SH-SY5Y (cell line): ENCODE measurements around the gene UTP15.

Experiments
- GATA2 ChIP-seq: IDR thresholded peaks from 2 replicates; pipeline ENCODE4 v1.6.1; 2011; ENCODE audit warnings: mild to moderate bottlenecking, low read depth, low read length
- GATA3 ChIP-seq: IDR thresholded peaks from 2 replicates; pipeline ENCODE4 v1.6.1; 2011; ENCODE audit warnings: low read depth, mild to moderate bottlenecking, low read length, moderate library complexity

DNA sequence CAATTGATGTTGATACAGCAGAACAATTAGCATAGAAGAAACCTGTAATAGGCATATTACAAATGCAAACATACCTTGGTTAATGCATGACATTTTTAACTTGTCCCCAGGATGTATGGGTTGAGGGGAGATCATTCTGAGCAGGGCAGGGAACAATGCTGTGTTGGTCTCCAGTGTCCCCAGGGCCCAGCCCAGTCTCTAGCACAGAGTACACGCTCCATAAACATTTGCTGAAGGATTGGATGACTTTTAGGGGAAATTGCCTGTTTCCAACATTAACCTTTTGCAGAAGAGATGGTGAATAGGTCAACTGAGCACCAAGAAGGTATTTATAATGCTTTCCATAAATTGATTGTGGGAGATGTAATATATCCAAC lies 20.2 kb upstream of the UTP15 start:
- TF ChIP-seq GATA3: no peak
- no peak for TF ChIP-seq GATA2
